OCI-LY7 (cell line): Measurements from ENCODE around the gene MYBPC3. TPM values are rescaled to one million over a fixed set of nuclear protein-coding genes. Genes with fewer than 3 reads are reported as not detected.

Source experiments
- BruUV-seq: library from RNA; stranded (reverse); fragments of 400-500 nt; replicated peaks from 2 replicates; lab custom pipeline; 2021; lab: Mats Ljungman, UMichigan
- CTCF ChIA-PET: fragments of 300-600 bp; sonication (Branson Sonifier 250); formaldehyde crosslinking; loops from one replicate; lab custom pipeline; 2022; ENCODE audit warnings: antibody characterized with exemption; ENCODE audit not compliant: unreplicated experiment; lab: Charles Lee
- POLR2A ChIA-PET: fragments of 300-600 bp; sonication (Branson Sonifier 250); formaldehyde crosslinking; loops from one replicate; lab custom pipeline; 2022; ENCODE audit warnings: antibody characterized with exemption; lab: Charles Lee
- DNase-seq: peaks from one replicate; pipeline ENCODE4 v3.0.0-alpha.2; 2015; ENCODE audit warnings: low spot score
- H2AFZ ChIP-seq: fragments of 200-600 bp; sonication (generic), shearing (Covaris generic); 2 replicates; pipeline ENCODE4 v1.6.1; 2014; ENCODE audit warnings: mild to moderate bottlenecking, antibody characterized with exemption, low read length, moderate library complexity
- H3K27ac ChIP-seq: fragments of 200-600 bp; sonication (generic); 2 replicates; pipeline ENCODE4 v1.5.1; 2014; ENCODE audit warnings: mixed run types, low read depth, mild to moderate bottlenecking, moderate library complexity, low read length, inconsistent platforms; ENCODE audit not compliant: poor library complexity, severe bottlenecking
- H3K36me3 ChIP-seq: fragments of 200-600 bp; sonication (generic); 2 replicates; pipeline ENCODE4 v1.6.1; 2014; ENCODE audit warnings: mild to moderate bottlenecking, antibody characterized with exemption, low read length, moderate library complexity, mixed read lengths; ENCODE audit not compliant: insufficient read depth
- H3K4me1 ChIP-seq: fragments of 200-600 bp; sonication (generic); 2 replicates; pipeline ENCODE4 v1.5.1; 2014; ENCODE audit warnings: mild to moderate bottlenecking, low read length; ENCODE audit not compliant: insufficient read depth, poor library complexity, severe bottlenecking
- H3K4me2 ChIP-seq: fragments of 200-600 bp; sonication (generic); 2 replicates; pipeline ENCODE4 v1.6.1; 2014; ENCODE audit warnings: mild to moderate bottlenecking, low read length
- H3K4me3 ChIP-seq: fragments of 200-600 bp; sonication (generic); 2 replicates; pipeline ENCODE4 v1.5.1; 2014; ENCODE audit warnings: mild to moderate bottlenecking, low read depth, low read length; ENCODE audit not compliant: poor library complexity, severe bottlenecking
- H3K79me2 ChIP-seq: fragments of 200-600 bp; sonication (generic); 2 replicates; pipeline ENCODE4 v1.6.1; 2016; ENCODE audit warnings: low read depth, mild to moderate bottlenecking, low read length, moderate library complexity, mixed read lengths; ENCODE audit not compliant: insufficient read depth
- H3K9me2 ChIP-seq: fragments of 200-600 bp; sonication (generic); 2 replicates; pipeline ENCODE4 v1.6.1; 2016; ENCODE audit warnings: mild to moderate bottlenecking, low read length, mixed read lengths; ENCODE audit not compliant: insufficient read depth
- H3K9me3 ChIP-seq: fragments of 200-600 bp; sonication (generic); 2 replicates; pipeline ENCODE4 v1.6.1; 2014; ENCODE audit warnings: mild to moderate bottlenecking, mixed run types, low read length, mixed read lengths
- H4K20me1 ChIP-seq: fragments of 200-600 bp; sonication (generic); 2 replicates; pipeline ENCODE4 v1.6.1; 2014; ENCODE audit warnings: mild to moderate bottlenecking, antibody characterized with exemption, low read length, moderate library complexity, mixed read lengths; ENCODE audit not compliant: insufficient read depth
- EZH2phosphoT487 ChIP-seq: fragments of 200-600 bp; sonication (generic); IDR thresholded peaks from 2 replicates; pipeline ENCODE4 v1.6.1; 2018; ENCODE audit warnings: low read depth, borderline replicate concordance, mild to moderate bottlenecking, mixed run types, antibody characterized with exemption, low read length, moderate library complexity, mixed read lengths
- intact Hi-C: fragments of 100-400 bp; cut with micrococcal nuclease; formaldehyde crosslinking; loops from one replicate; pipeline ENCODE4 v1.10.0; 2022; ENCODE audit not compliant: unreplicated experiment
- total RNA-seq, 2 experiments: library from RNA; depleted of rRNA in 1 of 2; stranded (reverse); fragments of >200 nt in 1 of 2; shearing (Covaris generic) in 1 of 2; gene quantifications; 2 replicates each; pipeline ENCODE4 v1.2.3, GENCODE V29; 2014 to 2022
- TF ChIP-seq, protein P1 (sequence below): fragments of 200-600 bp; sonication (generic); conservative IDR thresholded peaks from 2 replicates; pipeline ENCODE4 v1.5.1; 2014; ENCODE audit warnings: mild to moderate bottlenecking, antibody characterized with exemption, low read length, moderate library complexity, mixed read lengths

MYBPC3 gene
- total RNA-seq, 2 experiments from 2014 or later: 0.25 to 0.29 TPM

DNA sequence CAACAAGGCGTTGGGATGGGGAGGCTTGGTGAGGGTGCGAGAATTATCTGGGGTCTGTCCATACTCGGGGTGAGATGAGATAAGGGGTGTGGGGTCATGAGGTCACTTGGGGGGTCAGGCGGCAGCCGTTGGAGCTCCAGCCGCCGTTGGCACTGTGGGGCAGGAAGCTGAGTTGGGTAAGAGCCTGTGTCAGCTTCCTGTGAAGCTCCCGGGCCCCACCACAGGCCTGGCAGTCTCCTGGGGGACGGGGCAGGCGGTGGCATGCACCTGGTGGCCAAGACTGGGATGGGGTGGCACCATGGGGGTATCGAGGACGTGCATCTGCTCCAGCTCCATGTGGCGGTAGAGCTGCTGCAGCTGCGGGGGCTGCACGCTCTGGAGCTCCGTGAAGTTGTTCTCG lies 7.1 kb upstream of the MYBPC3 start:
- no peaks in the 10 kb centered on the region for H3K79me2 ChIP-seq
- ChIA-PET CTCF (no interaction called here), POLR2A (interaction anchor here (0.6 kb wide), 1 partner anchor 142 kb away, joined by 3 read pairs; no protein-coding TSS in a partner anchor)
- no peaks in the 10 kb centered on the region for H3K4me1 ChIP-seq
- intact Hi-C loops: no loop called here
- no peak for DNase-seq
- no peak overlapping the region for H3K4me2 ChIP-seq
- H3K27ac ChIP-seq: no peak overlapping the region
- no peak overlapping the region for H3K4me3 ChIP-seq
- no peak overlapping the region for H2AFZ ChIP-seq
- BruUV-seq: no TSS peak
- H3K9me3 ChIP-seq: no peaks in the 10 kb centered on the region
- H4K20me1 ChIP-seq: no peaks in the 10 kb centered on the region
- H3K9me2 ChIP-seq: no peaks in the 10 kb centered on the region
- no peak for TF ChIP-seq EZH2phosphoT487
- TF ChIP-seq, protein P1, sequence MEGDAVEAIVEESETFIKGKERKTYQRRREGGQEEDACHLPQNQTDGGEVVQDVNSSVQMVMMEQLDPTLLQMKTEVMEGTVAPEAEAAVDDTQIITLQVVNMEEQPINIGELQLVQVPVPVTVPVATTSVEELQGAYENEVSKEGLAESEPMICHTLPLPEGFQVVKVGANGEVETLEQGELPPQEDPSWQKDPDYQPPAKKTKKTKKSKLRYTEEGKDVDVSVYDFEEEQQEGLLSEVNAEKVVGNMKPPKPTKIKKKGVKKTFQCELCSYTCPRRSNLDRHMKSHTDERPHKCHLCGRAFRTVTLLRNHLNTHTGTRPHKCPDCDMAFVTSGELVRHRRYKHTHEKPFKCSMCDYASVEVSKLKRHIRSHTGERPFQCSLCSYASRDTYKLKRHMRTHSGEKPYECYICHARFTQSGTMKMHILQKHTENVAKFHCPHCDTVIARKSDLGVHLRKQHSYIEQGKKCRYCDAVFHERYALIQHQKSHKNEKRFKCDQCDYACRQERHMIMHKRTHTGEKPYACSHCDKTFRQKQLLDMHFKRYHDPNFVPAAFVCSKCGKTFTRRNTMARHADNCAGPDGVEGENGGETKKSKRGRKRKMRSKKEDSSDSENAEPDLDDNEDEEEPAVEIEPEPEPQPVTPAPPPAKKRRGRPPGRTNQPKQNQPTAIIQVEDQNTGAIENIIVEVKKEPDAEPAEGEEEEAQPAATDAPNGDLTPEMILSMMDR: no peak
- H3K36me3 ChIP-seq: peaks cover 34% of the 10 kb centered on the region

DNA sequence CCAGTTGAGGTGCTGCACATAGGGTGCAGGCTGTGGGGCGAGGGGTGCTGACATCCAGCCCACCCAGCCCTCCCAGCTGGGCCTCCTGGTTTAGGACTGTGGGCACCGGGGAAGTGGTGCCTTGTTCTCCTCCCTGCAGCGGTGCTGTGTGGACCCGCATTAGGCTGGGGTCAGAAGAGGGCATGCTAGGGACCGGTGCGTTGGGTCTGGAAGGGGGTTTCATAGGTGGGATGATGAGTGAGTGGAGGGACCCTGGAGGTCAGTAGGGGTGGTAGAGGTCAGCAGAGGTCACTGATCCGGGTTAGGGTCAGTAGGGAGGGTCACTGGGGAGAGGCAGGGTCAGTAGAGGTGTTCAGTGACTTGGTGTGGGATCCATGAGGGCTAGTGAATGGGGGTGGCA lies 6.7 kb upstream of the MYBPC3 start:
- Histone ChIP-seq H3K36me3 (peaks cover 32% of the 10 kb centered on the region), H3K4me2 (no peak overlapping the region), H3K27ac (no peak overlapping the region), H3K4me3 (no peak overlapping the region), H3K4me1 (no peaks in the 10 kb centered on the region), H2AFZ (no peak overlapping the region), H3K9me2 (no peaks in the 10 kb centered on the region), H3K79me2 (no peaks in the 10 kb centered on the region), H4K20me1 (no peaks in the 10 kb centered on the region), H3K9me3 (no peaks in the 10 kb centered on the region)
- DNase-seq: no peak
- ChIA-PET CTCF (no interaction called here), POLR2A (interaction anchor here (0.6 kb wide), 1 partner anchor 141 kb away, joined by 3 read pairs; no protein-coding TSS in a partner anchor)
- intact Hi-C loops: no loop called here
- no TSS peak for BruUV-seq
- TF ChIP-seq EZH2phosphoT487: no peak
- TF ChIP-seq, protein P1: no peak

- Histone ChIP-seq H3K4me3 (no peak overlapping the region), H2AFZ (no peak overlapping the region), H4K20me1 (no peaks in the 10 kb centered on the region), H3K79me2 (no peaks in the 10 kb centered on the region), H3K9me2 (no peaks in the 10 kb centered on the region), H3K27ac (no peak overlapping the region), H3K9me3 (no peaks in the 10 kb centered on the region), H3K36me3 (peaks cover 35% of the 10 kb centered on the region), H3K4me1 (no peaks in the 10 kb centered on the region), H3K4me2 (no peak overlapping the region)
- CTCF ChIA-PET: no interaction called here
- POLR2A ChIA-PET: no interaction called here
- no TSS peak for BruUV-seq
- DNase-seq: no peak
- intact Hi-C loops: no loop called here
- no peak for TF ChIP-seq EZH2phosphoT487
- TF ChIP-seq, protein P1: no peak
Measured at GRCh38 chr11:47358731-47359051, 6.2 kb upstream of the MYBPC3 start.
